HG02943 (cell line): ENCODE data around the gene EXOSC1.
"Not testable (repeated sequence)": the region's sequence is repeated elsewhere in the genome, so short reads cannot be mapped to it uniquely, and the experiment has no call there.

Experiments used
- ATAC-seq: cut with Tn5 transposase; IDR thresholded peaks from one replicate; pipeline ENCODE4 v1.9.1; 2021; ENCODE audit warnings: mild to moderate bottlenecking, low read depth, moderate library complexity; ENCODE audit not compliant: unreplicated experiment

Gene EXOSC1

GRCh38 chr10:97412891-97413304 lies 32.9 kb downstream of the EXOSC1 start:
- no peak for ATAC-seq

- no peak for ATAC-seq
Observed at GRCh38 chr10:97411406-97411805, 34.4 kb downstream of the EXOSC1 start.

- no peak for ATAC-seq
Observed at GRCh38 chr10:97408496-97408992, 37.3 kb downstream of the EXOSC1 start.

- ATAC-seq: no peak
Observed at GRCh38 chr10:97407952-97408248, 37.9 kb downstream of the EXOSC1 start.

GRCh38 chr10:97407211-97407951 lies 38.4 kb downstream of the EXOSC1 start:
- ATAC-seq: peak; percentile 89

- ATAC-seq: not testable (repeated sequence)
Observed at GRCh38 chr10:97406483-97406882, 39.3 kb downstream of the EXOSC1 start.

GRCh38 chr10:97406064-97406463 lies 39.7 kb downstream of the EXOSC1 start:
- no peak for ATAC-seq

GRCh38 chr10:97404044-97404443 lies 41.8 kb downstream of the EXOSC1 start:
- no peak for ATAC-seq

- ATAC-seq: no peak
Observed at GRCh38 chr10:97401455-97401919, 44.3 kb downstream of the EXOSC1 start.

- peak; percentile 95 for ATAC-seq
Observed at GRCh38 chr10:97400665-97401454, 44.9 kb downstream of the EXOSC1 start, which contains the start of gene RRP12. RRP12 (minus strand) TSS chr10:97401340; CDS start chr10:97401231, 109 bp downstream.

GRCh38 chr10:97399843-97400545 lies 45.8 kb downstream of the EXOSC1 start:
- no peak for ATAC-seq

GRCh38 chr10:97396056-97396455 lies 49.8 kb downstream of the EXOSC1 start:
- ATAC-seq: no peak

GRCh38 chr10:97393034-97393573 lies 52.7 kb downstream of the EXOSC1 start:
- ATAC-seq: no peak

GRCh38 chr10:97390091-97390490 lies 55.7 kb downstream of the EXOSC1 start:
- no peak for ATAC-seq

- ATAC-seq: no peak
Observed at GRCh38 chr10:97388152-97388551, 57.7 kb downstream of the EXOSC1 start.
